HG03103 (cell line): ENCODE results near the gene MED27.

Experiments used
- ATAC-seq: cut with Tn5 transposase; IDR thresholded peaks from one replicate; pipeline ENCODE4 v1.9.1; 2021; ENCODE audit warnings: low read depth; ENCODE audit not compliant: unreplicated experiment

The MED27 gene

GRCh38 chr9:131824155-131824594, 255.5 kb downstream of the MED27 start:
- no peak for ATAC-seq

- no peak for ATAC-seq
Measured at GRCh38 chr9:131823701-131824146, 255.9 kb downstream of the MED27 start.

GRCh38 chr9:131818089-131818488, 261.6 kb downstream of the MED27 start:
- ATAC-seq: no peak

GRCh38 chr9:131817627-131818026, 262.0 kb downstream of the MED27 start:
- no peak for ATAC-seq

GRCh38 chr9:131817073-131817472, 262.6 kb downstream of the MED27 start:
- no peak for ATAC-seq

GRCh38 chr9:131815970-131816873, 263.4 kb downstream of the MED27 start:
- ATAC-seq: no peak

GRCh38 chr9:131814707-131815106, 265.0 kb downstream of the MED27 start:
- ATAC-seq: no peak

- ATAC-seq: no peak
Measured at GRCh38 chr9:131813116-131813515, 266.6 kb downstream of the MED27 start.

GRCh38 chr9:131812116-131812790, 267.4 kb downstream of the MED27 start:
- ATAC-seq: no peak

GRCh38 chr9:131811405-131811804, 268.3 kb downstream of the MED27 start:
- no peak for ATAC-seq

- no peak for ATAC-seq
Measured at GRCh38 chr9:131810351-131811170, 269.1 kb downstream of the MED27 start.
